HTERT RPE-1 (cell line): ENCODE data around the gene C10orf90.

ENCODE experiments used
- in situ Hi-C: fragments of 300-500 bp; cut with MboI; formaldehyde crosslinking; loops from 4 replicates; pipeline ENCODE4 v1.14.3; 2020; ENCODE audit warnings: low sequenced_read_pairs

Gene C10orf90

DNA sequence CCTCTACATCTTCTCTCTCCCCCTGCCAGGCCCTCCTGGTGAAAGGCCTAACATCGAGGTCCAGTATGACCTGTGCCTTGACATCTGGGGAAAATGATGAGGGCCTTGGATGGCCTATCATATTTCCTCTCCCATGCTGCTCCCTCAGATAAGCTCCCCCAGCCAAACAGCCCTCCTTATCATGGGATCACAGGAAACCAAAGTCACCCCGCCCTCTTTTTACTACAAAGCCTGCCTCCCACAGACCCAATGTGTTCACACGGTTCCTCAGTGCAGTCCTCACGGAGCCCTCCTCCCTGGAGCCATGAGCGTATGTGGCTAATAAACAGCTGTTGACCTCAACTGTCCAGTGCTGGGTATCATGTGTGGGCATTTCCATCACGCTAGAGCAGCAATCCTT is 32.0 kb downstream of the C10orf90 start:
- in situ Hi-C loops = no loop called here

DNA sequence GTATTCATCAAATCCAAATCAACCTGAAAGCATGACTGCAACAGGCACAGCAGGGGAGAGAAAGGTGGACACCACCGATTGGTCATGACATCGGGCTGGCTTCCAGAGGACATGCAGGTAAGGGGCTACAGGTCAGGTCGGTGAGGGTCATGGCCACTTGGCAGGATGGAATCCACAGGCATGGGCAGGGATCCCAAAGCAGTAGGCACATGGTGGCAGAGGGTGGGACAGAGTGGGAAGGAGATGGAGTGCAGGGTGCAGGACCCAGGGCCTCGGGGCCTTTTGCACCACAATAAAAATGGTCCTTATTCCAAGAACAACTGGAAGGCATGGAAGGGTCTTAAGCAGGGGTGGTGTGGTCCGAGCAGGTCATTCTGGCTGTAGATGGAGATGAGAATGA is 33.0 kb downstream of the C10orf90 start:
- in situ Hi-C loops = no loop called here

- in situ Hi-C loops = no loop called here
Observed at GRCh38 chr10:126634911-126635310, 35.6 kb downstream of the C10orf90 start.

GRCh38 chr10:126634347-126634746 is 36.1 kb downstream of the C10orf90 start:
- in situ Hi-C loops = no loop called here

DNA sequence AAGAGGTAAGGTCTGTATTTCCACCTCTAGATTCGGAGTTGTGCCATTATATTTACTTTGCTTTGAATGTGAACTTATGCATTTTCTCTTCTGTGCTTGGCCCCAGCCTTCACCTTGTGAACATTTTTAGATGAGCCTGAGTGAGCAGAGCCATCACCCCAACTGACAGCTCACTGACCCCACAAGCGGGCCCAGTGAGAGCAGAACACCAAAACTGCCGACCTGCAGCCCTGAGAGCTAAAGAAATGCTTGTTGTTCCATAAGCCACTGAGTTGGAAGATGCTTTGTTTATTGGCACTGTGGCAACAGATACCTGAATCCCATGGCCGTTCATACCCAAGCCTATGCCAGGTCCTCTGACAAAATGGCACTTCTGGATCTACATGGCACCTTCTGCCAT is 37.8 kb downstream of the C10orf90 start:
- in situ Hi-C loops = no loop called here

- in situ Hi-C loops = no loop called here
Observed at GRCh38 chr10:126629925-126630624, 40.4 kb downstream of the C10orf90 start.

GRCh38 chr10:126628746-126629145 is 41.7 kb downstream of the C10orf90 start:
- in situ Hi-C loops = no loop called here

DNA sequence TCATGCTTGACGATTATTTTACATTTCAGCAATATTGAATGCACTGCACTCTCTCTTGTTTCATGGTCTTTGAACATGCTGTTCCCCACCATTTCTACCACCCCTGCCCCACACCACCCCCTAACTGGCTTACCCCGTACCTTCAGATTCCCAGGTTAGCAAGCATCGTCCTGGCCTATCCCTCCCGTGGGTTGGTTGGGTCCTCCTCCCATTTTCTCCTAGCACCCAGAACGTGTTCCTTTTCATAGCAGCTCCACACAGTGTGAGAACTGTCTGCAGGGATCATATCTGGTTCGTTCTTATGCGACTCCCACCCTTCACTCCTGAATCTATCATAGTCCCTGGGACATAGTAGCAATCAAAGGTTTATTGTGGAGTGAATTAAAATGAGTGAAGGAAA is 48.6 kb downstream of the C10orf90 start:
- in situ Hi-C loops = no loop called here

- in situ Hi-C loops = no loop called here
Observed at GRCh38 chr10:126618466-126618865, 52.0 kb downstream of the C10orf90 start.

DNA sequence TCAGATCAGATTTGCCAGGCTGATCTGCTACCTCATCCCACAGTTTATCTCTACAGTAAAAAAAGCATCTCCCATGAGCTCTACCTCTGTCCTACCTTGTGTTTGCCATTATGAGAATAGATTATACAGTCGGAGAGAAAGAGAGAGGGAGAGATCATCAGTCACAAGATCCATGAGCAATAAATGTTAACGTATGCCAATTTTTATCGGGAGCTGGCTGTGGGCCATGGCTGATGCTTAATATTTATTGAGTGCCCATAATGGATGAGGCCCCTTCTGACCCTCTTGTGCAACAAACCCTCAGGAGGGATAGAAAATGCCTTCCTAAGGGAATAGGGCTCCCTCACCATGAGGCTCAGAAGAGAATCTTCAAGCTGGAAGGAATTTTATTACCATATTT is 52.8 kb downstream of the C10orf90 start:
- in situ Hi-C loops = no loop called here

- in situ Hi-C loops = no loop called here
Observed at GRCh38 chr10:126617208-126617607, 53.3 kb downstream of the C10orf90 start.

DNA sequence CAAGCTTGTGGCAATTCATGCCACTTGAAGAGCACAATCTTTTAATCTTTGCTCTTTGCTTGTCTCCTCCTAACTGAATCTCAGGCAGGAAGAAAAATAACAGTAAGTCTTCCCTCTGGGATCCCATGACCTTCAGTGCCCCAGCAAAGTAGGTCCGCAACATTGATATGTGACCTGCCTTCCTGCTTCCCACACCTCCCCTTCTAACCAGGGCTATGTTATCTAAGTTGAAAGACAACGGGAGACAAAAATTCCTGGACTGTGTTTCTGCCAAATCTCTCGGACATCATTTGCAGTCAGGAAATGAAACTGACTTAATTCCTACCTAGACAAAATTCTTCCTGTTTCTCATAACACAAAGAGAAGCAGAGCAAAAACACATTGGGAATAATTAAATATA is 53.8 kb downstream of the C10orf90 start:
- in situ Hi-C loops = no loop called here

DNA sequence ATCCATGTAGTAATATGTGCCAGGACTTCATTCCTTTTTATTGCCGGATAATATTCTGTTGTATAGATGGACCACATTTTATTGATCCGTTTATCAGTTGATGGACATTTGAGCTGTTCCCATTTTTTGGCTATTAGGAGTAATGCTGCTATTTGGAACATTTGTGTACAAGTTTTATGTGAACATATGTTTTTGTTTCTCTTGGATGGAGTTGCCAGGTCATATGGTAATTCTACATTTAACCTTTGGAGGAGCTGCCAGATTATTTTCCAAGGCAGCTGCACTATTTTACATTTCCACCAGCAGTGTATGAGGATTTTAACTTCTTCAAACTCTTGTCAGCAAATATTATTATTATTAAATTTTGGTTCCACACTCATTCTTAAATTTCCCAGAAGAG is 59.2 kb downstream of the C10orf90 start:
- in situ Hi-C loops = no loop called here

DNA sequence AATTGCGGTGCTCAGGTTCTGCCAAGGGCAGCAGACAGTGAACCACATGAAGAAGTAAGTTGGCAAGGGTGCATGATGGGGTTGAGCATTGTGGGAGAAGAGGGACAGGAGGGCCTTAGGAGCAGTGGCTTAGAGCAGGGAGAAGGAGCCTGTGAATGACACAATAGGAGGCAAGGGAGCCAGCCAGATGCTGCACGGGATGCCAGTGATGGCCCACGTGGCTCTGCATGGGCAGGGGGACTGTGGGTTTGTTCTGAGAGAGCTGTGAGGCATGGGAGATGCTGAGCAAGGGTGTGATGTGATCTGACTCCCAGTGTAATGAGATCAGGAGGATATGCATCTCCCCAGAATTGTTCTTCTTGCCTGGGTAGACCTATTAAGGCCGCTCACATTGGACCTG is 60.9 kb downstream of the C10orf90 start:
- in situ Hi-C loops = no loop called here

DNA sequence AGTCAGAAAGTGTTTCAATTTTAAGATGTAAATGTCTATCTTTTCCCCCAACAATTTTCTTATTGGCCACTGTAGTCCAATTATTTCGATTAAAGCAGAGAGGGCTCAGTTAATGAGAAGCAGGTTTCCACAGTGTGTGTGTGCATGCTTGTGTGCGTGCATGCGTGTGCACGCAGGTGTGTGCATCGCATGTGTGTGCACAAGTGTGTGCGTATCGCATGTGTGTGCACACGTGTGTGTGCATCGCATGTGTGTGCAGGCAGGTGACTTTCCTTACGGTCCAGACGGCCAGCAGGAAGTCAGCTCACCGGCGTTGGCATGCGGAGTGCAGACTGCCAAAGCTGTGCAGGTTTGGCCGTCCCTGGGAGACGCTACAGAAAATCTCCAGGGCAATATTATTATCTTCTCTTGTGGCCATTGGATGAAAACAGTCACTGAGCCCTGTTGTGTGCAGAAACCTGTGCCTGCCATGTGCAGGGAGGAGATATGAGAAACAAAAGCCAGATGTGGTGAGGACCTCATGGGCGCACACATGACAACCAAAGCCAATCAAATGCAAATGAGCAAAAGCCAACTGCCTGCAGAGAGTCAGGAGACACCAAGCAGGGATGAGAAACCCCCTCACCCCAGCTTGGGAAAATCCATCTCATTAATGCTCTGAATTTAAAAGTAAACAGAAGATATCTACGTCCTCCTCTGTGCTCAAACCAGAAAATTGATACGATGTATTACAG is 70.4 kb downstream of the C10orf90 start:
- in situ Hi-C loops = no loop called here

DNA sequence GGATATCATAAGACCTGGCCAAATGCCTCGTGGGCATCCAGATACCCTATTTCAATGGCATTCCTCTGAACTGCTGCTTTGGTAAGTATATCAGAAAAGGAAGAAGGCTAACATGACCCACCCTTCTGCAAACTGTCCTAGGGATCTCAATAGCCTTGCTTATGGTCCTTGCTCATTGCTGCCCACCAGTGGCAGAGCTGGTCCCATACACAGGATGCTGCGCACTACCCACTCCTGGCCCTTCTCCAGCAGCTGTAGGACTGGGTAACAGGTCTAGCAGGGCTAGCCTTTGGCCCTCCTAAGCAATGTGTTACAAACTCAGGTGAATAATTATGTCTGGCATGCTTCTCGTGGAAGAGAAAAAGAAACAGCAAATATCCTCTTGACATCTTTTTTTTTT is 72.5 kb downstream of the C10orf90 start:
- in situ Hi-C loops = no loop called here

DNA sequence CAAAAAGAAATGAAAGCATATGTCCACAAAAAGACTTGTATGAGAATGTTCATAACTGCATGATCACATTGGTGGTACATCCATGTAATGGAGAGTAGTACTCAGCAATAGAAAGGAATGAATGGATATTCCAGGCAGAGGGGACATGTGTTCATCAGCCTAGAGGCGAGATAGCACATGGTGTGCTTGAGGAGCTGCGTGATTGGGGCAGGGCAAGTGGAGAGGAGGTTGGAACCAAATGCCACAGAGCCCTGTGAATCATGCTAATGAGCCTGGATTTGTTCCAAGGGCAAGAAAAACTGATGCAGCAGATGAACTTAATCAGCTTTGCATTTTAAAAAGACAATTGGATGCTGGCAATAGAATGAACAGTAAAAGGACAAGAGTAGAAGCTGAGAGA is 73.3 kb downstream of the C10orf90 start:
- in situ Hi-C loops = no loop called here

DNA sequence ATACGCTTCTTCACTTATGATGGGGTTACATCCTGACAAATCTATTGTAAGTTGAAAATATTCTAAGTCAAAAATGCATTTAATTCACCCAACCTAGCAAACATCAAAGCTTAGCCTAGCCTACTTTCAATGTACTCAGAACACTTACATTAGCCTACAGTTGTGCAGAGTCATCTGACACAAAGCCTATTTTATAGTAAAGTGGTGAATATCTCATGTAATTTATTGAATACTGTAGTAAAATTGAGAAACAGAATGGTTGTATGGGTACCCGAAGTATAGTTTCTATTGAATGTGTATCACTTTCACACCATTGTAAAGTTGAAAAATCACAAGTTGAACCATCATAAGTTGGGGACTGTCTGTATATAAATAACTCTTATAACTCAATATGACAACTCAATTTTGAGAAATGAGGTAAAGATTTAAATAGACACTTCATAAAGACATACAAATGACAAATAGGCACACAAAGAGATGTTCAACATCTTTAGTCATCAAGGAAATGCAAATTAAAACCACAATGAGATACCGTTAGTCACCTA is 73.9 kb downstream of the C10orf90 start:
- in situ Hi-C loops = no loop called here

DNA sequence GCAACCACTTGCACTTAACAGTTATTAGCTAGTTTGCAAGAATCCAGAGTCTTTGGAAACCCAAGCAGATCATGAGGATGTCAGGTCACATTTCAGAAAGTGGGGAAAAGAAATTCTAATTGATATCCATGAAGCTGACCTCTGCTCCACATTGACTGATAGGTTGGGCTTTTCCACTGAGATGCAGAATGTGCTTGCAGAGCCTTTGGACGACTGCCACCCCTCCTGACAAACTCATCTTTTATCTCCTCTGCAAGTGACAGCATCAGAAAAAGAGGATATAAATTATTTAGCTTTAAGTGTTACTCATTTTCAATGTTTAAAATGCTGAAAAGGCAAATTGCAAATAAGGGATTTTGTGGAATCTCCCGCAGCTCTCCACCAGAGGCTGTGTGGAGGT is 75.3 kb downstream of the C10orf90 start:
- in situ Hi-C loops = no loop called here

- in situ Hi-C loops = no loop called here
Observed at GRCh38 chr10:126593968-126594701, 76.4 kb downstream of the C10orf90 start.

GRCh38 chr10:126592901-126593300 is 77.6 kb downstream of the C10orf90 start:
- in situ Hi-C loops = no loop called here

GRCh38 chr10:126588024-126588423 is 82.5 kb downstream of the C10orf90 start:
- in situ Hi-C loops = no loop called here
